T-helper 2 cell treated with Interferon-gamma antibody and Interleukin-4, amounts not matched to agents 5 μg/mL and 100 μg/mL, for 36 hours (primary cell): ENCODE data around the gene ROR2.

Source experiments
- DNase-seq: peaks from one replicate; pipeline ENCODE4 v3.0.0; 2021; ENCODE audit warnings: low spot score
- H3K27ac Mint-ChIP-seq: one replicate; pipeline ENCODE4 v1.8.0; 2021; ENCODE audit warnings: mild to moderate bottlenecking, mixed read lengths
- H3K27me3 Mint-ChIP-seq: one replicate; pipeline ENCODE4 v1.8.0; 2021; ENCODE audit warnings: low read depth, mixed read lengths
- H3K36me3 Mint-ChIP-seq: one replicate; pipeline ENCODE4 v1.8.0; 2021; ENCODE audit warnings: low read depth, mixed read lengths
- H3K4me1 Mint-ChIP-seq: one replicate; pipeline ENCODE4 v1.8.0; 2021; ENCODE audit warnings: low read depth, mixed read lengths
- H3K4me3 Mint-ChIP-seq: one replicate; pipeline ENCODE4 v1.8.0; 2022; ENCODE audit warnings: mild to moderate bottlenecking, moderate library complexity, mixed read lengths
- H3K9me3 Mint-ChIP-seq: one replicate; pipeline ENCODE4 v1.8.0; 2021; ENCODE audit warnings: mixed read lengths

Gene ROR2

DNA sequence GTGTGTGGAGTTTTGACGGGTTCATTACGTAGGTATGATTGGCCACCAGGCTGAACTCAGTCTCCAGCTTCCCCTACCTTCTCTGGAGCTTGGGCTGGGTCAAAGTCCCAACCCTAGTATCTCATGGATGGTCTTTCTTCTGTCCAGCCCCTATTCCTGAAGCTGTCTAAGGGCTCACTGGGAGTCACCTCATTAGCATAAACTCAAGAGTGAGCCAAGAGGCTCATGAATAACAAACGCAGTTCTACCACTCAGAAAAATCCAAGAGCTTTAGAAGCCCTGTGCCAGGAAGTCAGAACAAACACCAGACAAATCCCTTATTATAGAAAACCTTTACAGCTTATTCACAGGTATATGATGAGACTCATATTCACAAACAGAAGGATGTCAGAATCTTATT is 346.1 kb downstream of the ROR2 start:
- no peak for DNase-seq
- H3K27me3 Mint-ChIP-seq, result peaks cover 32% of the 10 kb centered on the region
- no peaks in the 10 kb centered on the region for H3K36me3 Mint-ChIP-seq
- no peaks in the 10 kb centered on the region for H3K4me1 Mint-ChIP-seq
- no peaks in the 10 kb centered on the region for H3K9me3 Mint-ChIP-seq
- H3K4me3 Mint-ChIP-seq, result no peak overlapping the region
- H3K27ac Mint-ChIP-seq, result no peak overlapping the region

DNA sequence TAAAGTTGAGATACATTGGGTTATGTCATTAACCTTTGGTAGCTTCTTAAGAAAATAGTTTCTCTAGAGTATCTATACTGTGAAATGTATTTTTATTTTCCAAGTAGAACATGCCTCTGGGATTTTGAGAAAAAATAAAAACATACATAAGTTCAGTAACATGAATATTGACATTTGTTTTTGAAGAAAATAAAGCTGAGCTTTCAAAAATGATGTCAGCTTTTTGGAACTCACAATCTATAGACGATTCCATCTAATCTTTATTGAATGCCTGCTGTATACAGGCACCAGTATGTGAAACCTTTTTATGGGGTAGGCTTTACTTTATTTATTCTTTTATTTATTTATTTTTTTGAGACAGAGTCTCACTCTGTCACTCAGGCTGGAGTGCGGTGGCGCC is 350.5 kb downstream of the ROR2 start:
- Mint-ChIP-seq H3K9me3 (no peaks in the 10 kb centered on the region), H3K4me1 (no peaks in the 10 kb centered on the region), H3K27me3 (peaks cover 18% of the 10 kb centered on the region), H3K36me3 (no peaks in the 10 kb centered on the region), H3K4me3 (no peak overlapping the region), H3K27ac (no peak overlapping the region)
- DNase-seq, result no peak

DNA sequence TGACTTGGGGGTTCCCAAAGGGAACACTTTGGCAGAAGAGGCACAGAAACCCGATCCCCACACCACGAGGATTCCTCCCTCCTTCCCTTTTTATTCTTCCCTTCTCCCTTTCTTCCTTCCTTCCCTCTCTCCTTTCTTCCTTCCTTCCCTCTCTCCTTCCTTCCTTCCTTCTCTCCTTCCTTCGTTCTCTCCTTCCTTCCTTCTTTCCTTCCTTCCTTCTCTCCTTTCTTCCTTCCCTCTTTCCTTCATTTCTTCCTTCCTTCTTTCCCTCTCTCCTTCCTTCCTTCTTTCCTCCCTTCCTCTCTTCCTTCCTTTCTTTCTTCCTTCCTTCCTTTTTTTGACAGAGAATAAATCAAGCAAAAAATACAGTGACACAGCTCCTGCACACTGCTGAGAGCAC is 358.4 kb downstream of the ROR2 start:
- no peak for DNase-seq
- Mint-ChIP-seq H3K27me3 (peaks cover 5% of the 10 kb centered on the region), H3K9me3 (no peaks in the 10 kb centered on the region), H3K4me1 (no peaks in the 10 kb centered on the region), H3K4me3 (no peak overlapping the region), H3K36me3 (no peaks in the 10 kb centered on the region), H3K27ac (no peak overlapping the region)

DNA sequence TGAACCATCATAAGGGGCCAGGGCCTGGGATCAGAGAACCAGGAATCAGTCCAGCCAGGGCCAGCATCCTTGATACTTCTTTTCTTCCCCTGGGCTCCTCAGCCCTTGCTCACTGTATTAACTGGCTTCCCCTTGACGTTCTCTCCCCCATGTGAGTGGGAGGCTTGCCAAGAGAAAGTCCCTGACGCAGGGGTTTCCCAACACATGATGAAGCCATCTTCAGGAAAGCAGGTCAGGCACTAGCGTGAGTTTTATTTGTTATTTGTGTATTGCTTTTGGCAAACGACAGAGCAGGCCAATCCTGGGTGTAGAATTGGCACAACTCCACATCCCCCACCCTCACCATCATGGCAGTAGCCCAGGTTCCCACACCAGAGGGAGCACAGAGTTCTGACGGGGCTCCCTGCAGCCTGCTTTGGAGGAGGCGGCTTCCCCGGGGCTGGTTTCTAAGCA is 360.9 kb downstream of the ROR2 start:
- no peak for DNase-seq
- H3K9me3 Mint-ChIP-seq, result no peaks in the 10 kb centered on the region
- no peak overlapping the region for H3K4me3 Mint-ChIP-seq
- no peaks in the 10 kb centered on the region for H3K36me3 Mint-ChIP-seq
- H3K4me1 Mint-ChIP-seq, result no peaks in the 10 kb centered on the region
- peaks cover 2% of the 10 kb centered on the region for H3K27me3 Mint-ChIP-seq
- no peak overlapping the region for H3K27ac Mint-ChIP-seq

DNA sequence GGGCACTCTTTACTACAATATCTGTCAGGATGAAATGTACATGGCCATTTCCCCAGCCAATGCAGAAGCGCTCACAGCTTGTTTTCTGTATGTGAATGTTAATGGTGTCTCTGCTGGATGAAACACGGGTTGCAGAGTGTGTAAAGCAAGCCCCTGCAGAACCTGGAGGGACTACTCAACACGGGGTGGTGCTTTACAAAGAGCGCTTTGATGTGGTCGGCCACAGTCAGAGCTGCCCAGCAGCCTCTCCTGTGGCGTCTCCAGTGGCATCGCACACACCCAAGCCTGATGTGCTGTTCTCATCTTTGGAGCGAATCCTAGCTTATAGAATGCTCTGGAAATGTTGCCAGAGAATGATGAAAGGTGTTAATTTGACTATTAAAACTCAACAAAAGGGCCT is 363.7 kb downstream of the ROR2 start:
- Mint-ChIP-seq H3K27me3 (peaks cover 7% of the 10 kb centered on the region), H3K9me3 (no peaks in the 10 kb centered on the region), H3K4me1 (no peaks in the 10 kb centered on the region), H3K27ac (no peak overlapping the region), H3K36me3 (no peaks in the 10 kb centered on the region), H3K4me3 (no peak overlapping the region)
- DNase-seq, result no peak

DNA sequence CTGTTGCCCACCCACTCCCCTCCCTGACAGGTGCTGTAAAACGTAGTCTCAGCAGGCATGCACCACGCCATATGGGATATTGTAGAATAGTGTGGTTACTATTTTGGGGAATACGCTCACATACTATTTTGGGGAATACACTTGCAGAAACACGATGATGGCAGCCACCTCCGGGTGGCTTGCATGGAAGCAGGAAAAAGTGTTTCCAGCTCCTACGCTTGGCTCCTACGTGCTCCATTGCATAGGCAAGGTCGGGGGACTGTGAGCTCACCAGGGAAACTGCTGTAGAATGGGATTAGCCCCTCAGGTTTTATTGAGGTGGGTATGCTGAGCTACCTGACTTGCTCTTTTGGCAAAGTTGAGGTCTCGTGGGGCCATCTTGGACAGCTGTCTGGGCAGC is 366.1 kb downstream of the ROR2 start:
- Mint-ChIP-seq H3K36me3 (no peaks in the 10 kb centered on the region), H3K9me3 (no peaks in the 10 kb centered on the region), H3K27ac (no peak overlapping the region), H3K27me3 (peaks cover 17% of the 10 kb centered on the region), H3K4me3 (no peak overlapping the region), H3K4me1 (peaks cover 2% of the 10 kb centered on the region)
- DNase-seq, result no peak

DNA sequence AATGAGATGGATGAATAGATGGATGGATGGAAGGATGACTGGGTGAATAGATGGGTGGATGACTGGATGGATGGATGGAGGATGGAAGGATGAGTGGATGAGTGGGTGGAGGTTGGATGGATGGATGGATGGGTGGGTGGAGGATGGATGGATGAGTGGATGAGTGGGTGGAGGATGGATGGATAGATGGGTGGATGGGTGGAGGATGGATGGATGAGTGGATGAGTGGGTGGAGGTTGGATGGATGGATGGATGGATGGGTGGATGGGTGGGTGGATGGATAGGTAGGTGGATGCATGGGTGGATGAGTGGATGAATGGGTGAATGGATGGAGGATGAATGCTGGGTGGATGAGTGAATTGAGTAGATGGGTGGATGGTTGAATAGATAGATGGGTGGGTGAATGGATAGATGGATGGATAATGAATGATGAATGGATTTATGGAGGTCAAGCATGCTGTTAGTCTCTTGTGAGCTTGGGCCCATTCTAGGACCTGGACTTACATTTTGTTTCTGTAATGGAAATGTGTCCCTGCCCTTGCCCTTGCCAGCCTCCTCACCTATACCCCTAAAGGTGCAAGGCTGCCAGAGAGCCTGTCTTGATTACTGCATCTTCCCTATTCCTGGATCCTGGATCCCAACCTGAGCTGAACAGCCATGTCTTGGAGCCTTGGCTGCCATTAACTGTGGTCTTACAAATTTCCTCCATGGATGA is 366.7 kb downstream of the ROR2 start:
- Mint-ChIP-seq H3K4me3 (no peak overlapping the region), H3K9me3 (no peaks in the 10 kb centered on the region), H3K36me3 (no peaks in the 10 kb centered on the region), H3K4me1 (peaks cover 2% of the 10 kb centered on the region), H3K27ac (no peak overlapping the region), H3K27me3 (peaks cover 18% of the 10 kb centered on the region)
- no peak for DNase-seq

DNA sequence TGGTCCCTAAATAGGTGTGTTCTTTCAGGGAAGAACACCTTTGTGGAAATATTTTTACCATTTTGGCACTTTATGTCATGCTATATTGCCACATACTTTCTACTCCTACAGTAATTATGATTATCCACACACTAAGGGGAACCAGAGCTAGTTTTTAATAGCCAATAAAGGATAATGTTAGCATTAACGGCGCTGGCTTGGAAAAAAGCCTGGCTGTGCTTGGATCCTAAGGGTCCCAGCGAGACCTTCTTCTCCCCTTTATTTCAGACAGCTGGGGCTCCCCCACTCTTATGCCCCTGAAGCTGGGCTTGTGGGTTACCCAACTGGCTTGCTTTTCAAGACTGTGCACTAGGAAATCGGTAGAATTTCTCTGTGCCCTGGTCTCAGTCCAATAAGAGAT is 367.8 kb downstream of the ROR2 start:
- H3K4me1 Mint-ChIP-seq, result peaks cover 2% of the 10 kb centered on the region
- DNase-seq, result no peak
- no peak overlapping the region for H3K4me3 Mint-ChIP-seq
- no peak overlapping the region for H3K27ac Mint-ChIP-seq
- no peaks in the 10 kb centered on the region for H3K36me3 Mint-ChIP-seq
- H3K27me3 Mint-ChIP-seq, result peaks cover 21% of the 10 kb centered on the region
- no peaks in the 10 kb centered on the region for H3K9me3 Mint-ChIP-seq

DNA sequence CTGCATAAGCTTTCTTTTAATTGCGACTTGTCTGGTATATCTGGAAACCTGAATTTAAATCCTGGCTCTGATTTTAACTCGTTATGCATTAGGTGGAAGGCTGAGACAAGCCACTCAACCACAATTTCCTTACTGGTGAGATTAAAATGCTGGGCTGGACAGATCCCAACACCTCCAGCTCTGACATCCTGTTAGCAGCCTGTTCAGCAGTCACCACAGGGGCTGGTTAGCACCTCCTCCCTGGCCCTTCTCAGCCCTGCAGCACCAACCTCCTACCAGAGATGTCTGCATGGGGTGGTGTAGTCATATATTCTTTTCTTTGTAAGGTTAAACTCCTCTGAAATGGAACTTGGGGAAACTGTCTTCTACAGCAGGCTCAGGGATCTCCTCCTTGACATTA is 369.9 kb downstream of the ROR2 start:
- no peak overlapping the region for H3K4me3 Mint-ChIP-seq
- H3K36me3 Mint-ChIP-seq, result no peaks in the 10 kb centered on the region
- peaks cover 2% of the 10 kb centered on the region for H3K4me1 Mint-ChIP-seq
- H3K9me3 Mint-ChIP-seq, result no peaks in the 10 kb centered on the region
- no peak for DNase-seq
- H3K27me3 Mint-ChIP-seq, result peaks cover 22% of the 10 kb centered on the region
- H3K27ac Mint-ChIP-seq, result no peak overlapping the region

DNA sequence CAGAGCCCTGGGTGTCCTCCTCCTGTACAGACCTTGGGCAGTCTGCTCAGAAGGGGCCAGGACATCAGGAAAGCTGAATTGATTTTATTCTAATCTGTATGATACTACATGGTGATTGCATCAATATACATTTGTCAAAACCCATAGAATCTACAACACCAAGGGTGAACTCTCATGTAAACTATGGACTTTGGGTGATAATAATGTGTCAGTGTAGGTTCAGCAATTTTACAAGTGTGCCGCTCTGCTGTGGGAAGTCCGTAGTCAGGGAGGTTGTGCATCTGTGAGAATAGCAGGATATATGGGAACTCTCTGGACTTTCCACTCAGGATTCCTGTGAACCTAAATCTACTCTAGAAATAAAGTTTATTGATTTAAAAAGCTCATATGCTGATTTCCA is 371.1 kb downstream of the ROR2 start:
- Mint-ChIP-seq H3K9me3 (no peaks in the 10 kb centered on the region), H3K27ac (no peak overlapping the region), H3K4me1 (peaks cover 2% of the 10 kb centered on the region), H3K4me3 (no peak overlapping the region), H3K27me3 (peaks cover 22% of the 10 kb centered on the region), H3K36me3 (no peaks in the 10 kb centered on the region)
- no peak for DNase-seq

DNA sequence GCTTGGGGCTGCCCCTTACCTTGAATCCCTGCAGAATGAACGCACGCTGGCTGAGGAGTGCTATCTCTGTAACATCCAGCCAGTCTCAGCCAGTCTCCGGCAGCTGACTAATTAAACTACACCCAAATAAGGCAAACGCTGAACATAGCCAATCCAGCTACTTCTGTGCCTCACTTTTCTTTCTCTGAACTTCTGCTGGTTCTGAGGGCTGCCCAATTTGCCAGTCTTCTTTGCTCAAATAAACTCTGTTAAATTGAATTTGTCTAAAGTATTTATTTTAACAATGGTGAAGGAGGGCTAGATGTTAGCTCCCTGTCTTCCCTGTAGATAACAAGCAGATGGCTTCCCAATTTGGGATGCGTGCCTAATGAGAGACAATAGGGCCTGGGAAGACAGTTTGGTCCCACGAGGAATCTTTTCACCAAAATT is 372.4 kb downstream of the ROR2 start:
- H3K4me1 Mint-ChIP-seq, result peaks cover 2% of the 10 kb centered on the region
- H3K27me3 Mint-ChIP-seq, result peaks cover 20% of the 10 kb centered on the region
- no peak overlapping the region for H3K4me3 Mint-ChIP-seq
- no peak for DNase-seq
- no peaks in the 10 kb centered on the region for H3K9me3 Mint-ChIP-seq
- H3K27ac Mint-ChIP-seq, result no peak overlapping the region
- H3K36me3 Mint-ChIP-seq, result no peaks in the 10 kb centered on the region

DNA sequence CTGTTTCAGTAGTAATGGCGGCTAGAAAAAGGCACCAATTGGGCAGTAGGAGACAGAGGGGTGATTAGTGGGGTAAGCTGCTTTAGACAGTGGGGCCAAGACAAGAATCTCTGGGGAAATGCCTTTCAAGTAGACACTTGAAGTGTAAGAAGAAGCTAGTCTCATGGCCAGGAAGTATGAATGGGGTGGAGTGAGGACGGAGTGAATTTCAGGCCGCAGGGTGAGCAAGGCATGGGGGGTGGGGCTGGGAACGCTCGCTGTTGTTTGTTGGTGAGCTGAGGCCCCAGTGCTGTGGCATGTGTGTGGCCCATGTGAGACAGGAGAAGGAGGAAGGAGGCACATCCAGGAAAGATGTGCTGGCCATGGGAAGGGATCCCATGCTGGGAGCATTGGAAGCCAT is 377.2 kb downstream of the ROR2 start:
- Mint-ChIP-seq H3K4me3 (no peak overlapping the region), H3K36me3 (no peaks in the 10 kb centered on the region), H3K9me3 (no peaks in the 10 kb centered on the region), H3K27me3 (peaks cover 9% of the 10 kb centered on the region), H3K4me1 (no peaks in the 10 kb centered on the region), H3K27ac (no peak overlapping the region)
- DNase-seq, result no peak

DNA sequence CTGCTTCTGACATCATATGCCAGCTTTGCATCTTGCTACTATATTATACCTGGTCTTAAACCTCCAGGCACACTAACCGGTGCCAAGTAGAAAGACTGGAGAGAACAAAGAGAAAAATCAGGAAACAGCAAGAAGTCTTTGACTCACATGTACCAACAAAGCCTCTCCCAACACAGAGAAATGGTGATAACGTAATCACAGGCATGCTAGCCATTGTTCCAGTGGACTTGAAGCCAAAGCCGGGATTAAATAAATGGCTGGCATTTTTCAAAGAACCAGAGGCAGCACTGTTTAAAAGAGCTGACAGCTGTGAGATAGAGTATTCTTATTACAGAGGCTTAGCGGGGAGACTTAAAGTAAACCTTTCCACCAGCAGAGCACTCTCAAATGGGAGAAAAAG is 378.0 kb downstream of the ROR2 start:
- no peaks in the 10 kb centered on the region for H3K36me3 Mint-ChIP-seq

DNA sequence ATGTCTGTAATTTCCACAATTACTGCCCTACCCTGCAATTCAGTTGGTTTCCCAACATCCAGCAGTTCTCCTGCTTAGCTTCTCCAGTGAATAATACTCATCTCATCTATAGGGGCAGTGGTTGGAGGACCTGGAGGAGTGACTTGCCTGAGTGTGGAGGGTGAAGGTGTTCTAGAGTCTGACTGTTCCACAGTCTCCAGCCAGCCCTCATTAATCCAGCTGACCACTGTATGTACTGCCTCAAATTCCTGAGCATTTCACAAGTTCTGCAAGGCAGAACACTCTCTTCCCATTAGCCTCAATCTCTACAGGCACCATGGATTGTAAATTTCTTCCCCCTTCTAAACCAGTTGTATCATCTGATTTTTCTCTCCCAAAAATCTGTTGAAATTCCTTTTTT is 379.0 kb downstream of the ROR2 start:
- peaks cover 9% of the 10 kb centered on the region for H3K27me3 Mint-ChIP-seq
- no peak overlapping the region for H3K4me3 Mint-ChIP-seq

More for the DNA sequence above, 378.0 kb downstream of the ROR2 start:
- Mint-ChIP-seq H3K4me3 (no peak overlapping the region), H3K4me1 (no peaks in the 10 kb centered on the region), H3K9me3 (no peaks in the 10 kb centered on the region), H3K27me3 (peaks cover 11% of the 10 kb centered on the region), H3K27ac (no peak overlapping the region)
- no peak for DNase-seq

DNA sequence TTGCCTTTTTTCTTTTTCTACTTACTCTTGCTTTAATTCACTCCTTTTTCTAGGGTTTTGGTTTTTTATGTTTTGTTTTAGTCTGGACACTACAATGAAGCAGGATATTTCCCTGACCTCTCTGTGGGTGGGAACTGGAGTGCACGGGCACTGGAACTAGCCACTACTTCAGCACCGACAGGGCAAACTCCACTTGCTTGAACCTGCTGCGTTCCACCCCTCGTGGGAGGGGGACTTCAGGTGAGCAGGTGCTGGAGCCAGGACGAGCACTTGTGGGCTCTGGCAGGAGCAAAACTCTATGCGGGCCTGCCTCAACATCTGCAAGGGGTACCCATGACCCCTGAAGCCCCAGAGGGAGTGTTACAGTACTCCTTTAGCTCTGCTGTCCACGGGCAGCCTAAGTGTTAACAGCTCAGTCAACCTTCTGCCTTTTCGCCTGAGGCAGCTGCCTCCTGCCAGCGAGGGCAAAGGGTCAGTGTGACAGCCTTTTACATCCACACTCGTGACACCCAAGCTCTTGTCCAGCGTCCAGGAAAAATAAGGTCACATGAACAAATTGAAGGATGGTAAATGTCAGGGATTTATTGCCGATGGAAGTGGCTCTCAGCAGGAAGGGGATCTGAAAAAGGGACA is 382.3 kb downstream of the ROR2 start:
- DNase-seq, result no peak
- H3K27me3 Mint-ChIP-seq, result peaks cover 16% of the 10 kb centered on the region
- no peaks in the 10 kb centered on the region for H3K4me1 Mint-ChIP-seq
- H3K9me3 Mint-ChIP-seq, result no peaks in the 10 kb centered on the region
- H3K36me3 Mint-ChIP-seq, result no peaks in the 10 kb centered on the region
- H3K27ac Mint-ChIP-seq, result no peak overlapping the region
- H3K4me3 Mint-ChIP-seq, result no peak overlapping the region

More for the DNA sequence above, 379.0 kb downstream of the ROR2 start:
- Mint-ChIP-seq H3K4me1 (no peaks in the 10 kb centered on the region), H3K9me3 (no peaks in the 10 kb centered on the region), H3K36me3 (no peaks in the 10 kb centered on the region), H3K27ac (no peak overlapping the region)
- no peak for DNase-seq
